GM12878 (cell line): Measurements from ENCODE around the gene SOHLH2.

Experiments used
- POLR2A ChIP-seq: IDR thresholded peaks from 2 replicates; pipeline ENCODE4 v1.6.1; 2011; ENCODE audit warnings: low read depth, mild to moderate bottlenecking, low read length
- RB1 ChIP-seq: fragments of 450-650 bp; formaldehyde crosslinking; IDR thresholded peaks from 2 replicates; pipeline ENCODE4 v1.6.1; 2017; ENCODE audit warnings: mild to moderate bottlenecking, borderline replicate concordance
- REST ChIP-seq: IDR thresholded peaks from 2 replicates; pipeline ENCODE4 v1.6.1; 2012; ENCODE audit warnings: mild to moderate bottlenecking, low read depth, low read length
- TF ChIP-seq, protein P1 (sequence below), 3 experiments: IDR thresholded peaks in 2 of 3; conservative IDR thresholded peaks in 1 of 3; 2 replicates each; pipeline ENCODE4 v1.5.1; 2011; ENCODE audit warnings: low read depth in 3 of 3, low read length in 3 of 3, mild to moderate bottlenecking in 3 of 3, control low read depth in 2 of 3, moderate library complexity in 2 of 3, inconsistent platforms in 1 of 3, mixed read lengths in 1 of 3; ENCODE audit not compliant: control insufficient read depth in 2 of 3, insufficient read depth in 1 of 3; ENCODE audit errors: extremely low read depth in 1 of 3

DNA sequence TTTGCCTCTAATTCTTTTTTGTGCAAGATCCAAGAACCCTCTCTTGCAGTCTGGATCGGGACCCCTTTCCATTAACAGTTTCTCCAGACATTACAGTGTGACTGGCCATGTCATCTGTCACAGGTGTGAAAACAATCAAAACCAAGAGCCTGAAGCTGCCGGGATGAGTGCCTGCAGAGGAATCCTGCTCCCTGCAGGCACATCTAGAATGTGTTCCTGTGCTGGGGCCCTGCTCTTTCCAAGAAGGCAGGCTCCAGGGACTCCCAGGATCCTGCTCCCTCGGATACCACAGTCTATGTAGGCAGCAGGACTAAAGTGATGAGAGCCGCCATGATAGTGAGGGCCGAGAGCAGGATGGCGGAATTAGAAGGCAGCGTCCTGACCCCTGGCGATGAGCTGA lies 44.5 kb upstream of the SOHLH2 start:
- TF ChIP-seq, protein P1, sequence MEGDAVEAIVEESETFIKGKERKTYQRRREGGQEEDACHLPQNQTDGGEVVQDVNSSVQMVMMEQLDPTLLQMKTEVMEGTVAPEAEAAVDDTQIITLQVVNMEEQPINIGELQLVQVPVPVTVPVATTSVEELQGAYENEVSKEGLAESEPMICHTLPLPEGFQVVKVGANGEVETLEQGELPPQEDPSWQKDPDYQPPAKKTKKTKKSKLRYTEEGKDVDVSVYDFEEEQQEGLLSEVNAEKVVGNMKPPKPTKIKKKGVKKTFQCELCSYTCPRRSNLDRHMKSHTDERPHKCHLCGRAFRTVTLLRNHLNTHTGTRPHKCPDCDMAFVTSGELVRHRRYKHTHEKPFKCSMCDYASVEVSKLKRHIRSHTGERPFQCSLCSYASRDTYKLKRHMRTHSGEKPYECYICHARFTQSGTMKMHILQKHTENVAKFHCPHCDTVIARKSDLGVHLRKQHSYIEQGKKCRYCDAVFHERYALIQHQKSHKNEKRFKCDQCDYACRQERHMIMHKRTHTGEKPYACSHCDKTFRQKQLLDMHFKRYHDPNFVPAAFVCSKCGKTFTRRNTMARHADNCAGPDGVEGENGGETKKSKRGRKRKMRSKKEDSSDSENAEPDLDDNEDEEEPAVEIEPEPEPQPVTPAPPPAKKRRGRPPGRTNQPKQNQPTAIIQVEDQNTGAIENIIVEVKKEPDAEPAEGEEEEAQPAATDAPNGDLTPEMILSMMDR (IDR thresholded peaks at IDR 0.05 in 2 of 3, conservative IDR thresholded peaks at IDR 0.05 in 1 of 3; ENCODE audit: control insufficient read depth in 2 of 3, extremely low read depth in 1 of 3, insufficient read depth in 1 of 3, low read depth in 3 of 3, low read length in 3 of 3) = no peak
- no peak for TF ChIP-seq RB1
- TF ChIP-seq POLR2A = no peak
- no peak for TF ChIP-seq REST
